Testis (tissue), 2 donors: ENCODE results near the gene GNAS.
"Not testable (repeated sequence)": the region's sequence is repeated elsewhere in the genome, so short reads cannot be mapped to it uniquely, and the experiment has no call there.

Experiments
- CTCF ChIP-seq, 3 experiments: fragments of 450-650 bp in 2 of 3; fragments of 200-600 bp in 1 of 3; sonication (generic) in 1 of 3; IDR thresholded peaks; one replicate each; pipeline ENCODE4 v1.5.1; 2016 to 2019; ENCODE audit warnings: antibody characterized with exemption in 3 of 3, mild to moderate bottlenecking in 2 of 3, moderate library complexity in 1 of 3
- POLR2A ChIP-seq: fragments of 450-650 bp; IDR thresholded peaks from one replicate; pipeline ENCODE4 v1.6.1; 2017; ENCODE audit warnings: antibody characterized with exemption, mild to moderate bottlenecking, moderate library complexity

GRCh38 chr20:58947797-58948388 lies 95.4 kb downstream of the GNAS start:
- TF ChIP-seq POLR2A; CTCF (IDR thresholded peaks at IDR 0.05): not testable (repeated sequence)
